PC-3 (cell line): Measurements from ENCODE around the gene BCLAF1.

Experiments
- EZH2phosphoT487 ChIP-seq: fragments of 300-600 bp; sonication (generic); IDR thresholded peaks from 2 replicates; pipeline ENCODE4 v1.6.1; 2018; ENCODE audit warnings: mild to moderate bottlenecking, antibody characterized with exemption, low read length, borderline replicate concordance
- TF ChIP-seq, protein P1 (sequence below): fragments of 300-600 bp; sonication (generic); conservative IDR thresholded peaks from 2 replicates; pipeline ENCODE4 v1.5.1; 2017; ENCODE audit warnings: antibody characterized with exemption, low read depth, mild to moderate bottlenecking, low read length

GRCh38 chr6:136226027-136226673, 63.5 kb downstream of the BCLAF1 start:
- TF ChIP-seq, protein P1, sequence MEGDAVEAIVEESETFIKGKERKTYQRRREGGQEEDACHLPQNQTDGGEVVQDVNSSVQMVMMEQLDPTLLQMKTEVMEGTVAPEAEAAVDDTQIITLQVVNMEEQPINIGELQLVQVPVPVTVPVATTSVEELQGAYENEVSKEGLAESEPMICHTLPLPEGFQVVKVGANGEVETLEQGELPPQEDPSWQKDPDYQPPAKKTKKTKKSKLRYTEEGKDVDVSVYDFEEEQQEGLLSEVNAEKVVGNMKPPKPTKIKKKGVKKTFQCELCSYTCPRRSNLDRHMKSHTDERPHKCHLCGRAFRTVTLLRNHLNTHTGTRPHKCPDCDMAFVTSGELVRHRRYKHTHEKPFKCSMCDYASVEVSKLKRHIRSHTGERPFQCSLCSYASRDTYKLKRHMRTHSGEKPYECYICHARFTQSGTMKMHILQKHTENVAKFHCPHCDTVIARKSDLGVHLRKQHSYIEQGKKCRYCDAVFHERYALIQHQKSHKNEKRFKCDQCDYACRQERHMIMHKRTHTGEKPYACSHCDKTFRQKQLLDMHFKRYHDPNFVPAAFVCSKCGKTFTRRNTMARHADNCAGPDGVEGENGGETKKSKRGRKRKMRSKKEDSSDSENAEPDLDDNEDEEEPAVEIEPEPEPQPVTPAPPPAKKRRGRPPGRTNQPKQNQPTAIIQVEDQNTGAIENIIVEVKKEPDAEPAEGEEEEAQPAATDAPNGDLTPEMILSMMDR, result peak; percentile 97
- no peak for TF ChIP-seq EZH2phosphoT487
